HepG2 (cell line): ENCODE results near the gene SLC22A9. TPM values are rescaled to one million over a fixed set of nuclear protein-coding genes. Genes with fewer than 3 reads are reported as not detected.

Source experiments
- ARID5B ChIP-seq: IDR thresholded peaks from 2 replicates; pipeline ENCODE4 v1.4.0; 2020; ENCODE audit warnings: mild to moderate bottlenecking, missing genetic modification reagents
- ELF3 ChIP-seq: IDR thresholded peaks from 2 replicates; pipeline ENCODE4 v1.6.1; 2016; ENCODE audit warnings: missing genetic modification reagents, missing compliant biosample characterization
- FOXP1 ChIP-seq, 2 experiments: fragments of 450-650 bp in 1 of 2; IDR thresholded peaks; 2 replicates each; pipeline ENCODE4 v1.6.1; 2017 to 2018; ENCODE audit warnings: antibody characterized with exemption in 1 of 2
- KLF6 ChIP-seq: IDR thresholded peaks from 2 replicates; pipeline ENCODE4 v1.8.0; 2016; ENCODE audit warnings: missing biosample characterization, missing genetic modification reagents
- NFYB ChIP-seq: sonication (generic); formaldehyde crosslinking; IDR thresholded peaks from 2 replicates; pipeline ENCODE4 v1.4.0; 2020; ENCODE audit warnings: missing genetic modification reagents
- POGK ChIP-seq: sonication (generic); formaldehyde crosslinking; conservative IDR thresholded peaks from 2 replicates; pipeline ENCODE4 v1.8.0; 2022; ENCODE audit warnings: mild to moderate bottlenecking, moderate library complexity, missing genetic modification reagents
- SKI ChIP-seq: fragments of 450-650 bp; IDR thresholded peaks from one replicate; pipeline ENCODE4 v1.6.1; 2018; ENCODE audit warnings: mild to moderate bottlenecking; ENCODE audit not compliant: partially characterized antibody
- SOX13 ChIP-seq, 3 experiments: fragments of 450-650 bp in 1 of 3; sonication (generic) in 1 of 3; formaldehyde crosslinking in 1 of 3; IDR thresholded peaks in 2 of 3; conservative IDR thresholded peaks in 1 of 3; 2 replicates each; pipeline versions ENCODE4 v1.5.0 to v1.6.1; 2016 to 2020; ENCODE audit warnings: antibody characterized with exemption in 1 of 3, mild to moderate bottlenecking in 1 of 3, missing compliant biosample characterization in 1 of 3, missing genetic modification reagents in 1 of 3, moderate library complexity in 1 of 3
- SRY ChIP-seq: sonication (generic); formaldehyde crosslinking; IDR thresholded peaks from 2 replicates; pipeline ENCODE4 v1.8.0; 2022; ENCODE audit warnings: mild to moderate bottlenecking, missing genetic modification reagents
- TP53 ChIP-seq: sonication (generic); formaldehyde crosslinking; conservative IDR thresholded peaks from 2 replicates; pipeline ENCODE4 v1.4.0; 2020; ENCODE audit warnings: missing genetic modification reagents
- TRIM24 ChIP-seq: sonication (generic); formaldehyde crosslinking; IDR thresholded peaks from 2 replicates; pipeline ENCODE4 v1.8.0; 2022; ENCODE audit warnings: mild to moderate bottlenecking, missing genetic modification reagents
- ZEB1 ChIP-seq: IDR thresholded peaks from 2 replicates; pipeline ENCODE4 v1.6.1; 2012; ENCODE audit warnings: mild to moderate bottlenecking, low read depth, inconsistent platforms; ENCODE audit not compliant: insufficient replicate concordance
- ZMYM2 ChIP-seq: sonication (generic); formaldehyde crosslinking; IDR thresholded peaks from 2 replicates; pipeline ENCODE4 v1.8.0; 2022; ENCODE audit warnings: mild to moderate bottlenecking, missing genetic modification reagents
- ZMYM4 ChIP-seq: sonication (generic); formaldehyde crosslinking; IDR thresholded peaks from 2 replicates; pipeline ENCODE4 v1.8.1; 2023; ENCODE audit warnings: mild to moderate bottlenecking, missing genetic modification reagents
- ZNF451 ChIP-seq: sonication (generic); formaldehyde crosslinking; IDR thresholded peaks from 2 replicates; pipeline ENCODE4 v1.5.0; 2020; ENCODE audit warnings: mild to moderate bottlenecking, missing genetic modification reagents
- polyA plus RNA-seq, 8 experiments: library from polyadenylated mRNA; depleted of rRNA in 3 of 8; stranded (reverse) in 7 of 8; unstranded in 1 of 8; fragments of >200 nt; fragmentation: Illumina TruSeq in 4 of 8; extraction: Trizol in 4 of 8; gene quantifications; 2 replicates each; pipeline versions ENCODE4 v1.2.1 to v1.2.3, GENCODE V29; 2011 to 2016; ENCODE audit warnings: low read depth in 4 of 8, missing spikeins in 1 of 8, mixed read lengths in 1 of 8; ENCODE audit not compliant: insufficient read depth in 1 of 8
- total RNA-seq, 5 experiments: library from RNA; depleted of rRNA; stranded (reverse); fragments of >200 nt; fragmentation: Illumina TruSeq; extraction: Trizol; gene quantifications; 2 replicates each; pipeline ENCODE4 v1.2.3, GENCODE V29; 2016; ENCODE audit warnings: low read depth in 1 of 5
- TF ChIP-seq, protein P1 (sequence below): sonication (generic); formaldehyde crosslinking; conservative IDR thresholded peaks from 2 replicates; pipeline ENCODE4 v1.8.0; 2022; ENCODE audit warnings: missing genetic modification reagents

SLC22A9 gene
- total and polyA plus RNA-seq, 2 of the 13 experiments (the other 11 are each of a cell fraction or from before 2014, with no cell fraction given), result 4.0 to 11.7 TPM

DNA sequence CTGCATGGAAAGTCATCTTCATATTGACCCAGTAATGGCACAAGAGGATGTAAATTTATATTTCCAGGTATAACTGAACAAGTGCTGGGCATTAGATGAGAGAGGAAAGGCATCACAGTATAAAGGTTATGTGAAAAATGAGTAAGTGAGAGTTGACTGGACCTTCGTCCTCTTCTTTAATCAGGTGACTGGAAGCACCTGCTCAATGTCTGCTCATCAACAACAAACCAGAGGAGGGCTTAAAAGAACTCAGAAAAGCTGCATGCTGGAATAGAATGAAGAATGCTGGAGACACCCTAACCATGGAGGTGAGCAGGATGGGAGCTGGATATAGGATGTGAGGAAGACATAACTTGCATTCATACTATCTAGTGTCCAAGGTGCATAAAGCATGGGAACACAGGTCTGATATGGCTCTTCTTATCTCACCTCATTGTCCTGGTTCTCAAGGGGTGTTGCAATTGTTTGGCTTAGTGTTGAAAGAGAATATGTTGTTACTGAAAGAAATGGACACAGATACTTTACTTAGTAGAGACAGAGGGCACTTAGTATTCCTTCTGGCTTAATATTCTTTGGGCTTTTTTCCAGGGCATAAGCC is 7.3 kb upstream of the SLC22A9 start (continued):
- TF ChIP-seq TP53 (CRISPR knock-in tag), result no peak
- no peak for TF ChIP-seq ZNF451 (CRISPR knock-in tag)
- peak; percentile 51 for TF ChIP-seq ARID5B (CRISPR knock-in tag)
- TF ChIP-seq SKI, result no peak
- peak; percentile 78; the same call in 1 of the 2 replicates for TF ChIP-seq TRIM24 (CRISPR knock-in tag)
- 0 out of 2 replicates have a peak, but pooled peaks have one; percentile 28 for TF ChIP-seq ZMYM2 (CRISPR knock-in tag)
- 0 out of 2 replicates have a peak, but pooled peaks have one; percentile 9 for TF ChIP-seq ELF3 (CRISPR knock-in tag)
- 0 out of 2 replicates have a peak, but pooled peaks have one; percentile 31 for TF ChIP-seq KLF6 (CRISPR knock-in tag)
- no peak for TF ChIP-seq NFYB (CRISPR knock-in tag)
- TF ChIP-seq SRY (CRISPR knock-in tag), result no peak
- TF ChIP-seq FOXP1 (IDR thresholded peaks at IDR 0.05), result no peak
- peak; percentile 54; the same call in 1 of the 2 replicates for TF ChIP-seq FOXP1 (CRISPR knock-in tag; IDR thresholded peaks at IDR 0.05)
- TF ChIP-seq, protein P1, sequence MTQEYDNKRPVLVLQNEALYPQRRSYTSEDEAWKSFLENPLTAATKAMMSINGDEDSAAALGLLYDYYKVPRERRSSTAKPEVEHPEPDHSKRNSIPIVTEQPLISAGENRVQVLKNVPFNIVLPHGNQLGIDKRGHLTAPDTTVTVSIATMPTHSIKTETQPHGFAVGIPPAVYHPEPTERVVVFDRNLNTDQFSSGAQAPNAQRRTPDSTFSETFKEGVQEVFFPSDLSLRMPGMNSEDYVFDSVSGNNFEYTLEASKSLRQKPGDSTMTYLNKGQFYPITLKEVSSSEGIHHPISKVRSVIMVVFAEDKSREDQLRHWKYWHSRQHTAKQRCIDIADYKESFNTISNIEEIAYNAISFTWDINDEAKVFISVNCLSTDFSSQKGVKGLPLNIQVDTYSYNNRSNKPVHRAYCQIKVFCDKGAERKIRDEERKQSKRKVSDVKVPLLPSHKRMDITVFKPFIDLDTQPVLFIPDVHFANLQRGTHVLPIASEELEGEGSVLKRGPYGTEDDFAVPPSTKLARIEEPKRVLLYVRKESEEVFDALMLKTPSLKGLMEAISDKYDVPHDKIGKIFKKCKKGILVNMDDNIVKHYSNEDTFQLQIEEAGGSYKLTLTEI (CRISPR knock-in tag), result no peak
- peak; percentile 66; the same call in 1 of the 2 replicates for TF ChIP-seq SOX13 (IDR thresholded peaks at IDR 0.05)
- peak in 1 of 2 experiments; percentile 95; a peak in 2 of 4 replicates for TF ChIP-seq SOX13 (CRISPR knock-in tag; conservative IDR thresholded peaks at IDR 0.05 in 1 of 2, IDR thresholded peaks at IDR 0.05 in 1 of 2)
- no peak for TF ChIP-seq ZEB1
- peak; percentile 64; the same call in 1 of the 2 replicates for TF ChIP-seq ZMYM4 (CRISPR knock-in tag)
- TF ChIP-seq POGK (CRISPR knock-in tag), result no peak
- TF ChIP-seq, all 625 proteins: peak for 36
